OCI-LY7 (cell line): ENCODE data around the gene LRRC8D.

Experiments used
- CTCF ChIP-seq: fragments of 200-600 bp; sonication (generic); conservative IDR thresholded peaks from 2 replicates; pipeline ENCODE4 v1.5.1; 2014; ENCODE audit warnings: mild to moderate bottlenecking, antibody characterized with exemption, low read length, moderate library complexity, mixed read lengths
- EZH2phosphoT487 ChIP-seq: fragments of 200-600 bp; sonication (generic); IDR thresholded peaks from 2 replicates; pipeline ENCODE4 v1.6.1; 2018; ENCODE audit warnings: low read depth, borderline replicate concordance, mild to moderate bottlenecking, mixed run types, antibody characterized with exemption, low read length, moderate library complexity, mixed read lengths

DNA sequence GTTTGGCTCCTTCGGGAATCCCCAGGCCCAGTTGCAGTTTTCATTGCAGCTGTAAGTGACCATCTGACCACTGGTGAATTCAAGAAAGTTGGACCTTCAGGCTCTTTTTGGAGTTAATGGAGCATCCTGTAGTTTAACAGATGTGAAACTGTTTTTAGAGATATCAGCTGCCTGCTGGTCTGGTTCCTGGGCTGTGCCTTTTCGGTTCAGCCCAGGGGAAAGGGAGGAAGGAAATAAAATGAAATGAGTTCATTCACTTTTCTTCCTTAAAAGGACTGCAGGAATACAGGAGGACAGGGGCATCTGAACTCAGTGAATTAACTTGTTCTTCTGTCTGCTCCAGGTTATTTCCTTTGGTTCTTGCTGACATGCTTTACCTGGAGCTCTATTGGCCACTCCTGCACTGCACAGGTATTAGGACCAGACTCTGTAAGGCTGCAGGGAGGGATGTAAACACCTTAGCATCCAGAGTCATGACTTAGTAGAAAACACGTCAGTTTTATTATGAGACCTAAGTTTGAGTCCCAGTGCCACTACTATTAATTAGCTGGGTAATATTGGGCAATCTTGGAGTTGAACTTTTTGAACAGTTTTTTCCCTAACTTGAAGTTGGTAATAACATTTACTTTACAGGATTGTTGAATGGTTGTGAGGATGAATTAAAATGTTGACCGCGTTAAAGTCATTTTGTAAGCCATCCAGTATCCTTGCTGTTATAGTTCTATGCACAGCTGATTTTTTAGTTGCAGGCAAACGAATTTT lies 83.6 kb downstream of the LRRC8D start:
- TF ChIP-seq CTCF (no peak), EZH2phosphoT487 (no peak)
